Osteoblast (primary cell): Measurements from ENCODE around the gene IGDCC3. TPM values are rescaled to one million over a fixed set of nuclear protein-coding genes. Genes with fewer than 3 reads are reported as not detected.

Experiments
- DNase-seq: peaks from one replicate; pipeline ENCODE4 v3.0.0; 2011; ENCODE audit warnings: low spot score, mixed read lengths; ENCODE audit not compliant: insufficient read length; ENCODE audit errors: missing footprints
- H2AFZ ChIP-seq: 2 replicates; pipeline ENCODE4 v1.6.0; 2011; ENCODE audit warnings: mild to moderate bottlenecking, low read length
- H3K27ac ChIP-seq: 2 replicates; pipeline ENCODE4 v1.5.1; 2011; ENCODE audit warnings: mild to moderate bottlenecking, low read depth, low read length, moderate library complexity
- H3K27me3 ChIP-seq: 2 replicates; pipeline ENCODE4 v1.6.0; 2012; ENCODE audit warnings: mild to moderate bottlenecking, control low read depth, inconsistent platforms, low read length, moderate library complexity; ENCODE audit not compliant: insufficient read depth
- H3K36me3 ChIP-seq: 2 replicates; pipeline ENCODE4 v1.5.1; 2011; ENCODE audit warnings: mild to moderate bottlenecking, low read length, control low read depth, moderate library complexity; ENCODE audit not compliant: insufficient read depth
- H3K4me1 ChIP-seq: 2 replicates; pipeline ENCODE4 v1.5.1; 2011; ENCODE audit warnings: mild to moderate bottlenecking, low read length, control low read depth, moderate library complexity; ENCODE audit not compliant: insufficient read depth
- H3K4me2 ChIP-seq: 2 replicates; pipeline ENCODE4 v1.6.0; 2011; ENCODE audit warnings: mild to moderate bottlenecking, low read length; ENCODE audit not compliant: insufficient read depth
- H3K4me3 ChIP-seq: fragments of 200-600 bp; sonication (generic); 3 replicates; pipeline ENCODE4 v1.5.1; 2012; ENCODE audit warnings: mild to moderate bottlenecking, low read length, inconsistent platforms; ENCODE audit not compliant: insufficient read depth
- H3K79me2 ChIP-seq: 2 replicates; pipeline ENCODE4 v1.6.0; 2012; ENCODE audit warnings: mild to moderate bottlenecking, low read length, control low read depth, inconsistent platforms; ENCODE audit not compliant: insufficient read depth
- H3K9me3 ChIP-seq: 2 replicates; pipeline ENCODE4 v1.5.1; 2011; ENCODE audit warnings: low read depth, low read length, control low read depth
- H4K20me1 ChIP-seq: 2 replicates; pipeline ENCODE4 v1.6.0; 2012; ENCODE audit warnings: mild to moderate bottlenecking, low read length, control low read depth; ENCODE audit not compliant: insufficient read depth
- CTCF ChIP-seq: IDR thresholded peaks from 2 replicates; pipeline ENCODE4 v1.5.1; 2011; ENCODE audit warnings: mild to moderate bottlenecking, low read depth, low read length, moderate library complexity; ENCODE audit errors: extremely low read depth
- total RNA-seq: library from RNA; depleted of rRNA; stranded (reverse); fragments of >200 nt; gene quantifications from 2 replicates; pipeline ENCODE4 v1.2.3, GENCODE V29; 2012

Gene IGDCC3
- total RNA-seq, 1 donor, result not detected

DNA sequence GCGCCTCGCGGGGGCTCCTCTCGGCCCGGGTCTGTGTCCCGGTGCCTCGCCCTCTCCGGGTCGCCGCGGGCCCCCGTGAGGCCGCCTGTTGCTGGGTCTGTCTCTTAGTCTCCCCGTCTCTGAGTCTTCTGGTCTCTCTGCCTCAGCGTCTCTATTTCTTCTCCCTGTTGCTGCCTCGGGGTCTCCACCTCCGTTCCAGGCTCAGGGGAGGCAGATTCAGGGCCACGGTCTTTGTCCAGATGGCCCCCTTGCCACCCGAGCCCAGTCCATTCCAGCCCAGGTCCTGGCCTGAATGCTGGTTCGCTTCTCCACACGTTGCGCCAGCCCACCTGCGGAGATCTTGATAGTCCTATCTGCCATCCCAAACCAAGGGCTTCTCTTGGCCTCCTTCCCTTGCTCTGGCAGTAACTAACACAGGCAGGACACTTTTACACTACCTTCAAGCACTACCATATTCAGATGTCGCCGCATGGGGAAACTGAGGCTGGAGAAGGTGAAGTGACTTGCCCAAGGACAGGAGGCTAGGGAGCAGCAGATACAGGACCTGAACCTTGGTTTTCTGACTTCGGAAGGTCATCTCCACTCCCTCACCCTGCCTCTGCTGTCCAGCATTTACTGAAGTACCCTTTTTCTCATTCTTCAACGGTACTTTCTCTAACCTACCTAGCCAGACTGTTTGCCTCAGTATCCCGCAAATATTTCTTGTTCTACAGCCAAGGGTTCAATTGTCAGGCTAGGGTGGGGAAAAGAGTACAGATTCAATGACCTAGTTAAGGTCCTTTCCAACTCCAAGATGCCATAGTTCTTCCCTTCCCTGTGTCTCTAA, 45.6 kb upstream of the IGDCC3 start:
- H3K4me3 ChIP-seq, result no peak overlapping the region
- no peak for DNase-seq
- no peak overlapping the region for H3K27ac ChIP-seq
- H3K79me2 ChIP-seq, result no peaks in the 10 kb centered on the region
- H2AFZ ChIP-seq, result no peak overlapping the region
- H3K27me3 ChIP-seq, result peaks cover 11% of the 10 kb centered on the region
- no peaks in the 10 kb centered on the region for H4K20me1 ChIP-seq
- TF ChIP-seq CTCF, result no peak
- H3K9me3 ChIP-seq, result no peaks in the 10 kb centered on the region
- H3K36me3 ChIP-seq, result no peaks in the 10 kb centered on the region
- peaks cover 7% of the 10 kb centered on the region for H3K4me1 ChIP-seq
- H3K4me2 ChIP-seq, result no peak overlapping the region

DNA sequence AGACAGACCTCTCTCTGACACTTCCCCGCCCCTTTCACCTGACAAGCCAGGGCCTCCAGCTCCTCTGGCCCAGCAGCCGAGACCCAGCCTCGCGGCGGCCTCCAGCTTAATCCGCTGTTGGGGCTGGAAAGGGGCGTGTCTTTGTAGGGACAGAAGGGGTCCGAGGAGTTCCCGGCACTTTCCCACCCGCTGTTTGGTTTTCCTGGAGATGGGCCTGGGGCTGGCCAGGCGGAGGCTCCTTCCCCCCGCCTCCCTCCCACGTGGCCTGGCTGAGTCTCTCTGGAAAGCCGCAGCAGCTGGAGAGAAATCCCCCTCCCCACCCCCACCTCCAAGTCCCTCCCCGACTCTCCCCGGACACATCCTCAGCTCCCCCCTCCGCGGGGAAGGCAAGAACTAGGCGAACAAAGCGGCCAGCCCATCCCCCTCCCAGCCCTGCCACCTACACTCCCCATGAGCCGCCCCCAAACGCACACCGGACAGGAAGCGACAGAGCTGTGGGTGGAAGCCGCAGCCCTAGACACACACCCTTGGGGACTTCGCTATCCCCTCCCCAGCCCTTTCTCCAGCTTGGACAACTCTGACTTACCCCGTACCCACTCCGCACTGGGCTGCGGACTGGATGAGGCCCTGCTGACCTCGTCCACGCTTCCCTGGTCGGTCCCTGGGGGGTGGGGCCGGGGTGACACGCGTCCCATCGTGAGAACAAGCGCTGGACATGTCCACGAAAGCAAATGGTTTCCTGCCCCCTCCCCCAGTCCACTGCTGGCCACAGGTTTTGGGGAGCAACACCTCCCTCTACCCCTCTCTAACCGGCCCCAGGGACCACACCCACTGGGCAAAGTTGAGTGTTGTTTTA, 43.8 kb upstream of the IGDCC3 start:
- TF ChIP-seq CTCF, result no peak
- Histone ChIP-seq H2AFZ (peak overlapping the region; percentile 87), H3K36me3 (no peaks in the 10 kb centered on the region)

DNA sequence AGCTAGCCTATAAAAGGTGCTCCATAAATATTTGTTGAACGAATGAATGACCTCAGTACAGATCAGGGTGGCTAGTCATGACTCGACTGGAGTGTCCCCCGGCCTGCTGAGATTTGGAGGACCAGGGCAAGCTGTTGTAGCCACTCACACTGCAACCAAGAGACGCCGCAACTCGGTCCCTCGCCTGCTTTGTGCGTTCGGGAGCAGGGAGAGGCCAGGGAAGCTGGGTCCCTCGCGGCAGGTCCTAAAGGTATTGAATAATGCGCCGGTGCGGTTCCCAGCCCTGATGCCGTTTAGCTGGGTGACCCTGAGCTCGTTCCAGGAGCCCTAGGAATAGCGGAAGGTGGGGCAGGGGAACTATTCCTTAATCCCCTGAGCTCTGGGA, 43.2 kb upstream of the IGDCC3 start:
- no peaks in the 10 kb centered on the region for H3K79me2 ChIP-seq
- H2AFZ ChIP-seq, result peak overlapping the region; percentile 35
- no peaks in the 10 kb centered on the region for H3K9me3 ChIP-seq
- H3K27me3 ChIP-seq, result peaks cover 14% of the 10 kb centered on the region
- peak overlapping the region; percentile 86 for H3K4me2 ChIP-seq
- TF ChIP-seq CTCF, result no peak
- DNase-seq, result no peak
- peak overlapping the region; percentile 71 for H3K4me3 ChIP-seq
- H4K20me1 ChIP-seq, result no peaks in the 10 kb centered on the region
- H3K4me1 ChIP-seq, result peaks cover 7% of the 10 kb centered on the region
- H3K27ac ChIP-seq, result no peak overlapping the region
- H3K36me3 ChIP-seq, result no peaks in the 10 kb centered on the region

More for the DNA sequence above, 43.8 kb upstream of the IGDCC3 start:
- Histone ChIP-seq H3K4me3 (peak overlapping the region; percentile 71), H3K79me2 (no peaks in the 10 kb centered on the region), H3K4me1 (peaks cover 7% of the 10 kb centered on the region), H3K27ac (no peak overlapping the region), H3K9me3 (no peaks in the 10 kb centered on the region), H3K27me3 (peaks cover 14% of the 10 kb centered on the region), H3K4me2 (peak overlapping the region; percentile 86), H4K20me1 (no peaks in the 10 kb centered on the region)
- peak; percentile 82 for DNase-seq

GRCh38 chr15:65418596-65418995, 40.8 kb upstream of the IGDCC3 start:
- no peaks in the 10 kb centered on the region for H4K20me1 ChIP-seq
- no peaks in the 10 kb centered on the region for H3K79me2 ChIP-seq
- H3K36me3 ChIP-seq, result no peaks in the 10 kb centered on the region
- no peak overlapping the region for H2AFZ ChIP-seq
- no peak overlapping the region for H3K4me2 ChIP-seq
- no peak overlapping the region for H3K27ac ChIP-seq
- H3K9me3 ChIP-seq, result no peaks in the 10 kb centered on the region
- peaks cover 7% of the 10 kb centered on the region for H3K4me1 ChIP-seq
- no peak for TF ChIP-seq CTCF
- H3K27me3 ChIP-seq, result peaks cover 13% of the 10 kb centered on the region
- no peak overlapping the region for H3K4me3 ChIP-seq
- no peak for DNase-seq
